Prostate gland (tissue), 2 donors: ENCODE measurements around the gene LIM2. TPM values are rescaled to one million over a fixed set of nuclear protein-coding genes. Genes with fewer than 3 reads are reported as not detected.

Experiments used
- DNase-seq: peaks from one replicate; pipeline ENCODE4 v3.0.0-alpha.2; 2019; ENCODE audit warnings: low spot score
- H3K27ac ChIP-seq, 2 donors: fragments of 200-600 bp; sonication (generic); 2 replicates each; pipeline ENCODE4 v1.5.1; 2017 to 2019
- H3K27me3 ChIP-seq: fragments of 200-600 bp; sonication (generic); replicated peaks from 2 replicates; pipeline ENCODE4 v1.5.1; 2019; ENCODE audit not compliant: insufficient read depth
- H3K36me3 ChIP-seq, 2 donors: fragments of 200-600 bp; sonication (generic); 1 replicate in 1 of 2; 2 replicates in 1 of 2; pipeline versions ENCODE4 v1.5.1 to v1.8.1; 2017 to 2019
- H3K4me1 ChIP-seq: fragments of 200-600 bp; sonication (generic); replicated peaks from 2 replicates; pipeline ENCODE4 v1.5.1; 2019
- H3K4me3 ChIP-seq, 2 donors: fragments of 200-600 bp; sonication (generic); 2 replicates each; pipeline ENCODE4 v1.5.1; 2017 to 2019
- H3K9me3 ChIP-seq: fragments of 200-600 bp; sonication (generic); 2 replicates; pipeline ENCODE4 v1.5.1; 2017
- POLR2A ChIP-seq: fragments of 450-650 bp; IDR thresholded peaks from one replicate; pipeline ENCODE4 v1.6.1; 2016; ENCODE audit warnings: antibody characterized with exemption, mild to moderate bottlenecking
- POLR2AphosphoS5 ChIP-seq: sonication (generic); formaldehyde crosslinking; IDR thresholded peaks from one replicate; pipeline ENCODE4 v1.6.1; 2017; ENCODE audit warnings: antibody characterized with exemption
- WGBS: methylation state at CpG from one replicate; pipeline ENCODE4 v1.1.5; 2018; 5-methylcytosine and 5-hydroxymethylcytosine counted together
- intact Hi-C: fragments of 100-400 bp; cut with DNase I; formaldehyde crosslinking; loops from one replicate; pipeline ENCODE4 v1.14.2; 2022
- total RNA-seq, 2 donors: library from RNA; depleted of rRNA; stranded (reverse); fragments of >200 nt; gene quantifications; one replicate each; pipeline ENCODE4 v1.1.0, GENCODE V29; 2016
- TF ChIP-seq, protein P1 (sequence below), 4 experiments: fragments of 200-600 bp in 2 of 4; fragments of 450-650 bp in 2 of 4; sonication (generic) in 2 of 4; IDR thresholded peaks; 1 replicate in 3 of 4; 2 replicates in 1 of 4; pipeline ENCODE4 v1.5.1; 2016 to 2019; ENCODE audit warnings: antibody characterized with exemption in 4 of 4, mild to moderate bottlenecking in 2 of 4, moderate library complexity in 2 of 4

Gene LIM2
- total RNA-seq, 2 donors from 2014 or later: not detected

DNA sequence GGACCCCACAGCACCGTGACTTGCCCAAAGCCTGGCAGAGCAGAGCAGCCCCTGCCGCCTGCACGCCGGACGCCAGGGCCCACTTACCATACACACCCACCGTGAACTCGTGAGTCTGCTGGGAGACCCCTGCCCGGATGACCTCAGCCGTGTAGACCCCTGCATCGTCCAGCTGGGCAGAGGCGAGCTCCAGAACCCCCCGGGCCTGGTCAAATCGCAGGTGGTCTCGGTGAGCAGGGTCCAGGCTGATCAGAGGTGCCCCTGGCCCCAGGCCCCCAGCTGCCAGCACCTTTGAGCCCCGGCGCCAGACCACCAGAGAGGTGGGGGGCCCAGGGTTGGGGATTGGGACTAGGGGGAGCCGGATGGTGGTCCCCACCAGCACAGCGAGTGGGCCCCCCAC is 46.7 kb downstream of the LIM2 start:
- TF ChIP-seq POLR2A (no peak), POLR2AphosphoS5 (no peak)
- TF ChIP-seq, protein P1, sequence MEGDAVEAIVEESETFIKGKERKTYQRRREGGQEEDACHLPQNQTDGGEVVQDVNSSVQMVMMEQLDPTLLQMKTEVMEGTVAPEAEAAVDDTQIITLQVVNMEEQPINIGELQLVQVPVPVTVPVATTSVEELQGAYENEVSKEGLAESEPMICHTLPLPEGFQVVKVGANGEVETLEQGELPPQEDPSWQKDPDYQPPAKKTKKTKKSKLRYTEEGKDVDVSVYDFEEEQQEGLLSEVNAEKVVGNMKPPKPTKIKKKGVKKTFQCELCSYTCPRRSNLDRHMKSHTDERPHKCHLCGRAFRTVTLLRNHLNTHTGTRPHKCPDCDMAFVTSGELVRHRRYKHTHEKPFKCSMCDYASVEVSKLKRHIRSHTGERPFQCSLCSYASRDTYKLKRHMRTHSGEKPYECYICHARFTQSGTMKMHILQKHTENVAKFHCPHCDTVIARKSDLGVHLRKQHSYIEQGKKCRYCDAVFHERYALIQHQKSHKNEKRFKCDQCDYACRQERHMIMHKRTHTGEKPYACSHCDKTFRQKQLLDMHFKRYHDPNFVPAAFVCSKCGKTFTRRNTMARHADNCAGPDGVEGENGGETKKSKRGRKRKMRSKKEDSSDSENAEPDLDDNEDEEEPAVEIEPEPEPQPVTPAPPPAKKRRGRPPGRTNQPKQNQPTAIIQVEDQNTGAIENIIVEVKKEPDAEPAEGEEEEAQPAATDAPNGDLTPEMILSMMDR (IDR thresholded peaks at IDR 0.05): no peak
- WGBS: 93% methylated on average over 14 of the region's 18 CpGs
- Histone ChIP-seq H3K4me1 (no peaks in the 10 kb centered on the region), H3K27me3 (no peaks in the 10 kb centered on the region), H3K36me3 (no peaks in the 10 kb centered on the region), H3K9me3 (no peaks in the 10 kb centered on the region), H3K27ac (no peak overlapping the region), H3K4me3 (no peak overlapping the region)
- no peak for DNase-seq
- intact Hi-C loops: loop anchor here (2.0 kb wide), 1 partner anchor 26 kb away; the partner anchor contains the start of gene ETFB

DNA sequence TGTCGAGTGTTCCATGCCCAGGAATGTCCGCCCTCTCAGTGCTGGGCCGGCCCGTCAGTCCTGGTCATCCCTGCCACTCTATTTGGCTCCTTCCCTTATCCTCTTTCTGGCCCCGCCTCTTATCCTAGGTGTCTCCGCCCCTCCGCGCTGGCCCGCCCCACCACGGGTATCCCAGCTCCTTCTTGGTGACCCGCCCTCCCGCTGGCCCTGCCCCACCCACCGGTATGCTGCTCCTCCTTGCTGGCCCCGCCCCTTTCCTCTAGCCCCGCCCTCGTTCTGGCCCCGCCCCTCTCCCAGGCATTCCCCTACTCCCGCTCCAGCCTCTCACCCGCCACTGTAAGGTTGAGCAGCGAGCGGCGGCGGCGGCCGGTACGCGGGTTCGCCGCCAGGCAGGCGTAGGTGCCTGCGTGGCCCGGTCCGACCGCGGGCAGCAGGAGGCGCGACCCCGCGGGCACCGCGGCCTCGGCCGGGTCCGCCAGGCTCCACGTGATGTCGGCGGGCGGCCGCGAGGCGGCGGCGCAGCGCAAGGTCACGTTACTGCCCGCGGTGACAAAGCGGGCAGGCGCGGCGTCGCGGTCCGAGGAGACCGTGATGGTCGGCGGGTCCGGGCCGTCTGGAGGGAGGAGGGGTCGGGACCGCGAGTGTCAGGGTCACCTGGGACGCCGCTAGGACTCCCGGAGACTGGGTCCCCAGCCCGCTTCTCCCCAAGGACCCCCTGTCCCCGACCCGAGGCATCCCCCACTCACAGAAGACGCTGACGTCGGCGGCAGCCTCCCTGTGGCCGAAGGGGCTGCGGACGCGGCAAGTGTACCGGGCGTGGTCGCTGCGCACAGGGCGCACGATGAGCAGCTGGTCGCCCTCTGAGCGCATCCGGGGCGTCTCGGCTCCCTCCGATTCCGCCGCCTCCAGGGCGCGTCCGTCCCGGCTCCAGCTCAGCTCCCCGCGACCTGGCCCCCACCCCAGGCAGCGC is 47.8 kb downstream of the LIM2 start:
- Histone ChIP-seq H3K4me1 (no peaks in the 10 kb centered on the region), H3K36me3 (no peaks in the 10 kb centered on the region), H3K27me3 (no peaks in the 10 kb centered on the region), H3K4me3 (peak overlapping the region; percentile 43 to 52), H3K27ac (peak overlapping the region; percentile 53 to 58), H3K9me3 (no peaks in the 10 kb centered on the region)
- WGBS: 1% methylated on average over 98 of the region's 107 CpGs
- peak; percentile 97 for DNase-seq
- intact Hi-C loops: loop anchor here (2.0 to 5.0 kb wide), 4 partner anchors 27 to 317 kb away; partner anchors contain the start of genes C19orf84, ETFB and ZNF175
- TF ChIP-seq POLR2A: peak; percentile 39
- TF ChIP-seq, protein P1 (IDR thresholded peaks at IDR 0.05): peak in 2 of 4 experiments; percentile 45 to 74
- TF ChIP-seq POLR2AphosphoS5: peak; percentile 60

DNA sequence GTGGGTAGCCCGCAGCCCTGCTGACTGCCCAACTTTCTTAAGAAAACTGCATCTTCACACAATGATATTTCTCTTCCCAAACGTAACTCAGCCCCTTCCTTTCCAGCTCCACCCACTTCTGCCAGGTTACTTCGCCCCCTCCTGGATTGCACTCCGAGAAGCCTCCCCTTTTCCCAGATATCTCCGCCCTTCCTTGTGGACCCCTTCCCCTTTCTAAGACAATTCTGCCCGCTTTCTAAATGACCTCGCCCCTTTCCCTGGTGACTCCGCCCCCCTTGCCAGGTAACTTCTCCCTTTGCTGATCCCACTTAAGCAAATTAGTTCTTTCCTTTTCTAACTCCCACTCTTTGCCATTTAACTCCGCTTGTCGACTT is 48.5 kb downstream of the LIM2 start:
- TF ChIP-seq, protein P1 (IDR thresholded peaks at IDR 0.05): no peak
- peak overlapping the region; percentile 43 to 52 for H3K4me3 ChIP-seq
- no peak for DNase-seq
- no peaks in the 10 kb centered on the region for H3K36me3 ChIP-seq
- peak overlapping the region; percentile 53 to 58 for H3K27ac ChIP-seq
- no peaks in the 10 kb centered on the region for H3K4me1 ChIP-seq
- intact Hi-C loops: loop anchor here (5.0 kb wide), 3 partner anchors 53 to 318 kb away; partner anchors contain the start of genes C19orf84 and ZNF175
- H3K27me3 ChIP-seq: no peaks in the 10 kb centered on the region
- WGBS: under 1% methylated on average over 10 of the region's 10 CpGs
- no peaks in the 10 kb centered on the region for H3K9me3 ChIP-seq

- Histone ChIP-seq H3K27me3 (no peaks in the 10 kb centered on the region), H3K4me3 (peak overlapping the region; percentile 43 to 52), H3K27ac (peak overlapping the region; percentile 53 to 58), H3K36me3 (no peaks in the 10 kb centered on the region), H3K4me1 (no peaks in the 10 kb centered on the region), H3K9me3 (no peaks in the 10 kb centered on the region)
- TF ChIP-seq, protein P1 (IDR thresholded peaks at IDR 0.05): peak; percentile 85 to 91 (median 86)
- TF ChIP-seq POLR2AphosphoS5 (peak; percentile 36), POLR2A (peak; percentile 25)
- peak; percentile 75 for DNase-seq
- intact Hi-C loops: loop anchor here (5.0 kb wide), 3 partner anchors 54 to 319 kb away; partner anchors contain the start of genes C19orf84 and ZNF175
- 5% methylated on average over 42 of the region's 43 CpGs for WGBS
These were observed 49.0 kb downstream of the LIM2 start for GRCh38 chr19:51338563-51339312.
